HL-60 (cell line): ENCODE data around the gene NUDCD3.

ENCODE experiments used
- CTCF ChIP-seq: IDR thresholded peaks from one replicate; pipeline ENCODE4 v1.5.1; 2011; ENCODE audit warnings: low read length, control low read depth, inconsistent platforms; ENCODE audit not compliant: insufficient read depth
- GABPA ChIP-seq: IDR thresholded peaks from 2 replicates; pipeline ENCODE4 v1.6.1; 2012; ENCODE audit warnings: low read depth
- POLR2AphosphoS5 ChIP-seq: IDR thresholded peaks from 2 replicates; pipeline ENCODE4 v1.6.1; 2012; ENCODE audit warnings: low read depth
- TF ChIP-seq, protein P1 (sequence below): IDR thresholded peaks from 2 replicates; pipeline ENCODE4 v1.6.1; 2012; ENCODE audit warnings: low read depth; ENCODE audit not compliant: insufficient replicate concordance

DNA sequence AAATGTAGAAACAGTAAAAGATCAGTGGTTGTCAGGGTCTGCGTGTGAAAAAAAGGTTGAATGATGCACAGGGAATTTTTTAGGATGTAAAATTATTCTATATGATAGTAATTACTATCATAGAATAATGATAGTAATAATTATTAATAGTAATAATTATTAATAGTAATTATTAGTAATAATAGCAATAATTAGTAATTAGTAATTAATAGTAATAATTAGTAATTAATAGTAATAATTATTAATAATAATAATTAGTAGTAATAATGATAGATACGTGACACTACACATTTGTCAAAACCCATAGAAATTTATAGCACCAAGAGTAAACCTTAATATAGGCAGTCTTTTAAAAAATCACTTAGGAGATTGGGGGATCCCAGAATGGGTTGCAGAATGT, 4.5 kb upstream of the NUDCD3 start:
- no peak for TF ChIP-seq CTCF
- TF ChIP-seq POLR2AphosphoS5, result no peak
- TF ChIP-seq, protein P1, sequence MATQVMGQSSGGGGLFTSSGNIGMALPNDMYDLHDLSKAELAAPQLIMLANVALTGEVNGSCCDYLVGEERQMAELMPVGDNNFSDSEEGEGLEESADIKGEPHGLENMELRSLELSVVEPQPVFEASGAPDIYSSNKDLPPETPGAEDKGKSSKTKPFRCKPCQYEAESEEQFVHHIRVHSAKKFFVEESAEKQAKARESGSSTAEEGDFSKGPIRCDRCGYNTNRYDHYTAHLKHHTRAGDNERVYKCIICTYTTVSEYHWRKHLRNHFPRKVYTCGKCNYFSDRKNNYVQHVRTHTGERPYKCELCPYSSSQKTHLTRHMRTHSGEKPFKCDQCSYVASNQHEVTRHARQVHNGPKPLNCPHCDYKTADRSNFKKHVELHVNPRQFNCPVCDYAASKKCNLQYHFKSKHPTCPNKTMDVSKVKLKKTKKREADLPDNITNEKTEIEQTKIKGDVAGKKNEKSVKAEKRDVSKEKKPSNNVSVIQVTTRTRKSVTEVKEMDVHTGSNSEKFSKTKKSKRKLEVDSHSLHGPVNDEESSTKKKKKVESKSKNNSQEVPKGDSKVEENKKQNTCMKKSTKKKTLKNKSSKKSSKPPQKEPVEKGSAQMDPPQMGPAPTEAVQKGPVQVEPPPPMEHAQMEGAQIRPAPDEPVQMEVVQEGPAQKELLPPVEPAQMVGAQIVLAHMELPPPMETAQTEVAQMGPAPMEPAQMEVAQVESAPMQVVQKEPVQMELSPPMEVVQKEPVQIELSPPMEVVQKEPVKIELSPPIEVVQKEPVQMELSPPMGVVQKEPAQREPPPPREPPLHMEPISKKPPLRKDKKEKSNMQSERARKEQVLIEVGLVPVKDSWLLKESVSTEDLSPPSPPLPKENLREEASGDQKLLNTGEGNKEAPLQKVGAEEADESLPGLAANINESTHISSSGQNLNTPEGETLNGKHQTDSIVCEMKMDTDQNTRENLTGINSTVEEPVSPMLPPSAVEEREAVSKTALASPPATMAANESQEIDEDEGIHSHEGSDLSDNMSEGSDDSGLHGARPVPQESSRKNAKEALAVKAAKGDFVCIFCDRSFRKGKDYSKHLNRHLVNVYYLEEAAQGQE, result no peak
- TF ChIP-seq GABPA, result no peak
